RWPE2 (cell line): ENCODE results near the gene MYO3A.

Source experiments
- ATAC-seq: fragments of 200-7000 bp; cut with Tn5 transposase; 3 replicates; pipeline ENCODE4 v1.9.1; 2021; ENCODE audit warnings: low read depth
- DNase-seq: peaks from one replicate; pipeline ENCODE4 v3.0.0-alpha.2; 2020; ENCODE audit warnings: low spot score
- H3K27ac ChIP-seq: fragments of 450-650 bp; 2 replicates; pipeline ENCODE4 v1.5.1; 2017; ENCODE audit warnings: mild to moderate bottlenecking; ENCODE audit not compliant: poor library complexity, severe bottlenecking
- H3K27me3 ChIP-seq: fragments of 250-450 bp; sonication (Bioruptor Pico); 2 replicates; pipeline ENCODE4 v1.5.1; 2021; ENCODE audit warnings: mild to moderate bottlenecking, moderate library complexity; ENCODE audit not compliant: insufficient read depth, poor library complexity, severe bottlenecking
- H3K36me3 ChIP-seq: fragments of 250-450 bp; sonication (Bioruptor Pico); 2 replicates; pipeline ENCODE4 v1.5.1; 2020; ENCODE audit warnings: low read depth, mild to moderate bottlenecking, moderate library complexity
- H3K4me1 ChIP-seq: fragments of 250-450 bp; sonication (Bioruptor Pico); 2 replicates; pipeline ENCODE4 v1.5.1; 2021; ENCODE audit warnings: mild to moderate bottlenecking, moderate library complexity; ENCODE audit not compliant: insufficient read depth, poor library complexity, severe bottlenecking
- H3K4me3 ChIP-seq: fragments of 250-450 bp; sonication (Bioruptor Pico); 2 replicates; pipeline ENCODE4 v1.5.1; 2021; ENCODE audit warnings: mild to moderate bottlenecking, moderate library complexity; ENCODE audit not compliant: severe bottlenecking
- H3K9me3 ChIP-seq: fragments of 250-450 bp; sonication (Bioruptor Pico); 2 replicates; pipeline ENCODE4 v1.5.1; 2021; ENCODE audit warnings: mild to moderate bottlenecking, moderate library complexity; ENCODE audit not compliant: severe bottlenecking
- CTCF ChIP-seq: fragments of 450-650 bp; IDR thresholded peaks from one replicate; pipeline ENCODE4 v1.5.1; 2017; ENCODE audit warnings: mild to moderate bottlenecking, moderate library complexity; ENCODE audit not compliant: poor library complexity, severe bottlenecking

The MYO3A gene

DNA sequence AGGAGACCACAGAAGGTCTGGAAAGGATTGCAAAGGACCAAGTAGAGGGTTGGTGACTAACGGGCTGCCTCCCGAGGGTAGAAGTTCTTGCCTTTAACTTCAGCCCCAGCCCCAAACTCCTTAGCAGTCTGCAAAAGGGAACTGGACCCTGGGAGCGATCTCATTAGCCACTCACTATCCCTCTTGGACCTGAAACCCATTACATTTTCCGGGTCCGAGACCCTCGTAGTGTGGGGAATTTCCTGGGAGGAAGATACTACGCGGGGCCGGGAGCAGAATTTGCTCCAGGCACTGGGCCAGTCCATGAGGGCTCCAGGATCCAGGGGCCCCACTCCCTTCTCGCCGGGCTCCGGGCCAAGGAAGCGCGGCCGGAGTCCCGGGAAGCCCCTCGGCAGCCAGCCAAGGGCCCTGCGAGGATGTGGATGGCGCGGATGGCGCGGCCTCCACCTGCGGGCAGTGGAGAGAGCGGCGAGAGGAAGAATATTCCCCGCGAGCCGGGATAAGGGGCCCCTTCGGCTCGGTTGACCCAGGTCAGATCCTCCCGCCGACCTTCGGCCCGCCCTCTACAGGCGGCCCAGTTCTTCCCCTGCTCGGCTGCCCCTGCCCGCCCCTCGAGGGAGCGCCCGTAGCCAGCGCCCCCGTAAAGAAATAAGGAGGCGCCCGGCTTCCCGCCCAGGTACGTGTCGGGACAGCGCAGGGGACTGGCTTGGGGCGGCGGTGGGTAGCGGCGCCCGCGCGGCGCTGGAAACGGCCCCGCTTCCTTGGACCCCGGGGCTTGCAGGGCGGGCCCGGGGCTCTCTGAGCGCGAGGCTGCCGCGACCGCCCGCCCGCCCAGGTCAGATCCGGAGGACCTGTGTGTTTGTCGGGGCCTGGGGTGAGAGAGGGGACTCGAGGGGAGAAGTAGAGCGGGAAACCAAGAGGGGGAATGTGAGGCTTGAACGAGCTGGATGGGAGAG, at the start of gene MYO3A:
Gene MYO3A, plus strand, starts transcription at position 577 of the 956 bp plus-strand sequence. CDS start 17,882 bp downstream, outside the sequence.
- H3K36me3 ChIP-seq: no peaks in the 10 kb centered on the region
- H3K4me1 ChIP-seq: no peaks in the 10 kb centered on the region
- TF ChIP-seq CTCF: no peak
- H3K4me3 ChIP-seq: no peak within 1 kb of the TSS
- H3K9me3 ChIP-seq: no peaks in the 10 kb centered on the region
- DNase-seq: no peak
- H3K27me3 ChIP-seq: peaks cover 64% of the 10 kb centered on the region
- no peak within 1 kb of the TSS for H3K27ac ChIP-seq
- ATAC-seq: peak; percentile 40

DNA sequence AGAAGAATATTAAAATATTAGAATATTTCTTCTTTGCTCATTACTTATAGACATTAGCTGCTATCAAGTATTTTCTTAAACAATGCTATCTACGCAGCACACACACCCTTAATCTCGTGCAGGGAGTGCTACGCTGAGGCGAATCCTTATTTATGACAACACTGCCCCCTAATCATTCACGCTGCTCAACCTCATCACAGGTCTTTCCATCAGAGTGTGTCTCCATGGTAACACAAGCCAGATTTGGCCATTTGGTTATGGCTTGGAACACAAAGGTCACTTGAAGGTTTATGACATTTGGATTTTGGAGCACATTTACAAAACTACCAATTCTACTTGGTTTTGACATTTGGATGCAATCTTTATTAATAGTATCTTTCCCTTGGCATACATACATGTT, 45.4 kb upstream of the MYO3A start:
- H3K9me3 ChIP-seq: no peaks in the 10 kb centered on the region
- no peak for TF ChIP-seq CTCF
- no peaks in the 10 kb centered on the region for H3K36me3 ChIP-seq
- no peaks in the 10 kb centered on the region for H3K4me1 ChIP-seq
- no peaks in the 10 kb centered on the region for H3K27me3 ChIP-seq
- no peak overlapping the region for H3K27ac ChIP-seq
- DNase-seq (no peak), ATAC-seq (no peak)
- no peak overlapping the region for H3K4me3 ChIP-seq

DNA sequence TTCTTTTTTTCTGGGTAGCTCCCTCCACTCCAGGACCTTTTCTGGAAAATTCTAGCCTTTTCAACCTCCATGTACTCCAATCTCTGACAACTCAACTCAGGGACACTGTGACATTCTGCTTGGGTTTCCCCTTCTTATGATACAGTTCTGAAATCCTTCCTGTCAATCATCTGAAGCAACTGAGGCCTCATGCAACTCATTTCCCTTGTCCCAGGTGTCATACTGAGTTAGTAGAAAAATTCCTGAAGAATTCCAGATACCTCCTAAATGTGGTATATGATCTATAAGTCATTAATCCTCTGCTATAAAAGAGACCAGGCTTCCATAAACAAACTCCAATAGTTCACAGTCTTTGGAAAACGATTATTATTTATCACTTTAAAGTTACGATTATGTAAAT, 43.0 kb upstream of the MYO3A start:
- ATAC-seq (no peak), DNase-seq (no peak)
- Histone ChIP-seq H3K36me3 (no peaks in the 10 kb centered on the region), H3K4me3 (no peak overlapping the region), H3K27me3 (no peaks in the 10 kb centered on the region), H3K27ac (no peak overlapping the region), H3K4me1 (no peaks in the 10 kb centered on the region), H3K9me3 (no peaks in the 10 kb centered on the region)
- TF ChIP-seq CTCF: no peak

GRCh38 chr10:25895856-25896255, 38.2 kb upstream of the MYO3A start:
- no peak overlapping the region for H3K4me3 ChIP-seq
- ATAC-seq (no peak), DNase-seq (no peak)
- H3K36me3 ChIP-seq: no peaks in the 10 kb centered on the region
- H3K27ac ChIP-seq: no peak overlapping the region
- no peaks in the 10 kb centered on the region for H3K4me1 ChIP-seq
- H3K9me3 ChIP-seq: no peaks in the 10 kb centered on the region
- no peak for TF ChIP-seq CTCF
- no peaks in the 10 kb centered on the region for H3K27me3 ChIP-seq

- Histone ChIP-seq H3K36me3 (no peaks in the 10 kb centered on the region), H3K9me3 (no peaks in the 10 kb centered on the region), H3K4me3 (no peak overlapping the region), H3K4me1 (no peaks in the 10 kb centered on the region), H3K27ac (no peak overlapping the region), H3K27me3 (no peaks in the 10 kb centered on the region)
- DNase-seq (no peak), ATAC-seq (no peak)
- no peak for TF ChIP-seq CTCF
These were observed 37.6 kb upstream of the MYO3A start for GRCh38 chr10:25896421-25896820.
